Measurements from ENCODE around the gene TLE6.
A peak's percentile ranks its signal among the peaks of the same experiment; 100 is the strongest.
"Not testable (repeated sequence)": the region's sequence is repeated elsewhere in the genome, so short reads cannot be mapped to it uniquely, and the experiment has no call there.

TLE6 gene

DNA sequence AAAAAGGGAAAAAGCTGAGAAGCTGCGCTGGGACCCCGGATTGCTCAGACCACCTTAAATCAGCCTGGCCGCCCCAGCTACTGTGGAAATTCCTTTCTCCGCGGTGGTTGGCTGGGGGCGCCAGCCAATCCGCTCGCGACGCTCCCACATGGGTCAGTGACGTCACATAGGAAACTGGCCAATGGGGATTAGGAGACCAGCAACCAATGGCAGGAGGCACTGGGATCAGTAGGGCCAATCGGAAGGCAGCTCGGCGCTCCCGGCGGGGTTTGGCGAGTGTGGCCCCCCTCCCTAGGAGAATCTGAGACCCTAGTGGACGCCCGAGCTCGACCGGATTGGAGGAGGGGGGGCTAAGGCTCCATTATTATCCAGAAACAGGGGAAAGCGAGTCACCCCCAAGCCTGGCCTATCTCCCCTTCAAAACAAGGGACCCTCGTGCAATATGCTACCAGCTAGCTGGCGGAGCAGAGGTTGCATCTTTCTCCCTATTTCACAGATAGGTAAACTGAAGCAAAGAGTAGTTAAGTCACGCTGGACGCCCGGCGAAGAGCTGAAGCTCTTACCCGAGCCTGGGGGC is 58.3 kb downstream of the TLE6 start:
- TF ChIP-seq, protein P1, sequence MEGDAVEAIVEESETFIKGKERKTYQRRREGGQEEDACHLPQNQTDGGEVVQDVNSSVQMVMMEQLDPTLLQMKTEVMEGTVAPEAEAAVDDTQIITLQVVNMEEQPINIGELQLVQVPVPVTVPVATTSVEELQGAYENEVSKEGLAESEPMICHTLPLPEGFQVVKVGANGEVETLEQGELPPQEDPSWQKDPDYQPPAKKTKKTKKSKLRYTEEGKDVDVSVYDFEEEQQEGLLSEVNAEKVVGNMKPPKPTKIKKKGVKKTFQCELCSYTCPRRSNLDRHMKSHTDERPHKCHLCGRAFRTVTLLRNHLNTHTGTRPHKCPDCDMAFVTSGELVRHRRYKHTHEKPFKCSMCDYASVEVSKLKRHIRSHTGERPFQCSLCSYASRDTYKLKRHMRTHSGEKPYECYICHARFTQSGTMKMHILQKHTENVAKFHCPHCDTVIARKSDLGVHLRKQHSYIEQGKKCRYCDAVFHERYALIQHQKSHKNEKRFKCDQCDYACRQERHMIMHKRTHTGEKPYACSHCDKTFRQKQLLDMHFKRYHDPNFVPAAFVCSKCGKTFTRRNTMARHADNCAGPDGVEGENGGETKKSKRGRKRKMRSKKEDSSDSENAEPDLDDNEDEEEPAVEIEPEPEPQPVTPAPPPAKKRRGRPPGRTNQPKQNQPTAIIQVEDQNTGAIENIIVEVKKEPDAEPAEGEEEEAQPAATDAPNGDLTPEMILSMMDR (conservative IDR thresholded peaks at IDR 0.05; ENCODE audit: low read depth, low read length) = no peak
- Histone ChIP-seq H3K9ac (peak overlapping the region; percentile 56; the same call in 1 of the 2 replicates), H4K20me1 (ENCODE audit: insufficient read depth) (no peaks in the 10 kb centered on the region), H2AFZ (ENCODE audit: low read depth) (peak overlapping the region; percentile 100), H3K27me3 (ENCODE audit: insufficient read depth, low read depth) (peaks cover 48% of the 10 kb centered on the region), H3K4me2 (peak overlapping the region; percentile 95), H3K36me3 (ENCODE audit: insufficient read depth) (no peaks in the 10 kb centered on the region), H3K27ac (peak overlapping the region; percentile 73), H3K79me2 (ENCODE audit: insufficient read depth, low read depth) (no peaks in the 10 kb centered on the region), H3K4me3 (IDR thresholded peaks at IDR 0.05; ENCODE audit: insufficient read depth, low read depth, low read length) (no peak overlapping the region), H3K4me1 (ENCODE audit: low read depth, poor library complexity, severe bottlenecking) (peaks cover 20% of the 10 kb centered on the region)

GRCh38 chr19:3036119-3036976 is 59.0 kb downstream of the TLE6 start:
- H2AFZ ChIP-seq (ENCODE audit: low read depth) = peak overlapping the region; percentile 100
- no peaks in the 10 kb centered on the region for H4K20me1 ChIP-seq (ENCODE audit: insufficient read depth)
- peaks cover 45% of the 10 kb centered on the region for H3K27me3 ChIP-seq (ENCODE audit: insufficient read depth, low read depth)
- H3K4me3 ChIP-seq (IDR thresholded peaks at IDR 0.05; ENCODE audit: insufficient read depth, low read depth, low read length) = no peak overlapping the region
- H3K27ac ChIP-seq = peak overlapping the region; percentile 73
- peak overlapping the region; percentile 95 for H3K4me2 ChIP-seq
- no peaks in the 10 kb centered on the region for H3K79me2 ChIP-seq (ENCODE audit: insufficient read depth, low read depth)
- peak overlapping the region; percentile 56; the same call in 1 of the 2 replicates for H3K9ac ChIP-seq
- TF ChIP-seq, protein P1 (conservative IDR thresholded peaks at IDR 0.05; ENCODE audit: low read depth, low read length) = no peak
- no peaks in the 10 kb centered on the region for H3K36me3 ChIP-seq (ENCODE audit: insufficient read depth)
- H3K4me1 ChIP-seq (ENCODE audit: low read depth, poor library complexity, severe bottlenecking) = peaks cover 20% of the 10 kb centered on the region

DNA sequence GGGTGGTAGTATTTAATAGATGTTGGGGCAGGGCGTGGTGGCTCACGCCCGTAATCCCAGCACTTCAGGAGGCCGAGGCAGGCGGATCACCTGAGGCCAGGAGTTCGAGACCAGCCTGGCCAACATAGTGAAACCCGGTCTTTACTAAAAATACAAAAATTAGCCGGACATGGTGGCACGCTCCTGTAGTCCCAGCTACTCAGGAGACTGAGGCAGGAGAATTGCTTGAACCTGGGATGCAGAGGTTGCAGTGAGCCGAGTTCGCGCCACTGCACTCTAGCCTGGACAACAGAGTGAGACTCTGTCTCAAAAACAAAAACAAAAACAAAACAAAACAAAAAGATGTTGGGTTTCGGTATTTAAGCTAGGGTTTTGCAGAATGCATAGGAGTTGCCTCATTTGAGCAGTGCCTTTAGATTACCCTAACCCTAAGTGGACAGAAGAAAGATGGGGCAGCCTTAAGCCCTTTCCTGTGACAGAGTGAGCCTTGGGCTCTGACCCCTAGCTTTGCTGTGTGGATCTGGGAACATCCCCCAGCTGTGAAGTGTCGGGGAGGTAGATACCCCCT is 59.7 kb downstream of the TLE6 start:
- Histone ChIP-seq H3K27me3 (ENCODE audit: insufficient read depth, low read depth) (peaks cover 44% of the 10 kb centered on the region), H3K4me2 (peak overlapping the region; percentile 95; the same call in 1 of the 2 replicates), H3K4me1 (ENCODE audit: low read depth, poor library complexity, severe bottlenecking) (peaks cover 20% of the 10 kb centered on the region)
- not testable (repeated sequence) for H3K27ac ChIP-seq; H3K4me3 ChIP-seq (IDR thresholded peaks at IDR 0.05; ENCODE audit: insufficient read depth, low read depth, low read length); H3K79me2 ChIP-seq (ENCODE audit: insufficient read depth, low read depth); H4K20me1 ChIP-seq (ENCODE audit: insufficient read depth); H2AFZ ChIP-seq (ENCODE audit: low read depth); H3K9ac ChIP-seq; H3K36me3 ChIP-seq (ENCODE audit: insufficient read depth)

DNA sequence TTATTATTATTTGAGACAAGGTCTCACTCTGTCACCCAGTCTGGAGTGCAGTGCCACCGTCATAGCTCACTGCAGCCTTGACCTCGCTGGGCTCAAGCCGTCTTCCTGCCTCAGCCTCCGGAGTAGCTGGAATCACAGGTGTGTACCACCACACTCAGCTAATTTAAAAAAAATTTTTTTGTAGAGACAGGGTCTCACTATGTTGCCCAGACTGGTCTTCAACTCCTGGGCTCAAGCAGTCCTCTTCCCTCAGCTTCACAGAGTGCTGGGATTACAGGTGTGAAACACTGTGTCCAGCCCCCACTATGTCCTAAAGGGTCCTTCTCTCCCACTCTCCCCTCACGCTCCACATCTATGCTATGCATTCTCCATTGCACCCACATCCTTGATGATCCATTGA is 60.9 kb downstream of the TLE6 start:
- Histone ChIP-seq H3K9ac (no peak overlapping the region), H3K4me1 (ENCODE audit: low read depth, poor library complexity, severe bottlenecking) (peaks cover 20% of the 10 kb centered on the region), H3K36me3 (ENCODE audit: insufficient read depth) (no peaks in the 10 kb centered on the region), H3K4me2 (no peak overlapping the region), H4K20me1 (ENCODE audit: insufficient read depth) (no peaks in the 10 kb centered on the region), H2AFZ (ENCODE audit: low read depth) (no peak overlapping the region), H3K27ac (no peak overlapping the region), H3K79me2 (ENCODE audit: insufficient read depth, low read depth) (no peaks in the 10 kb centered on the region), H3K27me3 (ENCODE audit: insufficient read depth, low read depth) (peaks cover 40% of the 10 kb centered on the region), H3K4me3 (IDR thresholded peaks at IDR 0.05; ENCODE audit: insufficient read depth, low read depth, low read length) (no peak overlapping the region)
- TF ChIP-seq, protein P1 (conservative IDR thresholded peaks at IDR 0.05; ENCODE audit: low read depth, low read length) = no peak
